Panc1 (cell line): Measurements from ENCODE around the gene PPCDC. TPM values are rescaled to one million over a fixed set of nuclear protein-coding genes. Genes with fewer than 3 reads are reported as not detected.

Source experiments
- ATAC-seq: fragments of 200-7000 bp; cut with Tn5 transposase; 2 replicates; pipeline ENCODE4 v1.9.1; 2020; ENCODE audit warnings: mild to moderate bottlenecking, moderate library complexity
- BruUV-seq: library from RNA; stranded (reverse); fragments of 400-500 nt; replicated peaks from 2 replicates; lab custom pipeline; 2021; lab: Mats Ljungman, UMichigan
- CTCF ChIA-PET: fragments of 300-600 bp; sonication (Branson Sonifier 250); formaldehyde crosslinking; loops from one replicate; lab custom pipeline; 2022; ENCODE audit warnings: antibody characterized with exemption; lab: Charles Lee
- POLR2A ChIA-PET: fragments of 300-600 bp; sonication (Branson Sonifier 250); formaldehyde crosslinking; loops from one replicate; lab custom pipeline; 2022; ENCODE audit warnings: antibody characterized with exemption; lab: Charles Lee
- DNase-seq: peaks from one replicate; pipeline ENCODE4 v3.0.0-alpha.2; 2010; ENCODE audit warnings: low read depth, low spot score
- H3K27ac ChIP-seq: 2 replicates; pipeline ENCODE4 v1.5.1; 2011; ENCODE audit warnings: mild to moderate bottlenecking, low read length, inconsistent platforms
- H3K27me3 ChIP-seq: fragments of 200-500 bp; sonication (Bioruptor generic); 2 replicates; pipeline ENCODE4 v1.6.0; 2014; ENCODE audit warnings: low read length, inconsistent platforms; ENCODE audit not compliant: control insufficient read depth, insufficient read depth
- H3K36me3 ChIP-seq: fragments of 200-500 bp; sonication (Bioruptor generic); 2 replicates; pipeline ENCODE4 v1.5.1; 2014; ENCODE audit warnings: inconsistent platforms, mild to moderate bottlenecking, low read length, moderate library complexity; ENCODE audit not compliant: control insufficient read depth, insufficient read depth
- H3K4me1 ChIP-seq: 2 replicates; pipeline ENCODE4 v1.5.1; 2011; ENCODE audit warnings: inconsistent platforms, mild to moderate bottlenecking, low read length, moderate library complexity; ENCODE audit not compliant: control insufficient read depth, insufficient read depth
- H3K4me3 ChIP-seq, 2 experiments: 2 replicates each; pipeline ENCODE4 v1.5.1; 2011 to 2012; ENCODE audit warnings: low read depth in 2 of 2, low read length in 2 of 2, mild to moderate bottlenecking in 2 of 2, inconsistent platforms in 1 of 2, moderate library complexity in 1 of 2
- H3K9me3 ChIP-seq: fragments of 200-500 bp; sonication (Bioruptor generic); 2 replicates; pipeline ENCODE4 v1.5.1; 2014; ENCODE audit warnings: low read depth, mild to moderate bottlenecking, inconsistent platforms, low read length, moderate library complexity; ENCODE audit not compliant: control insufficient read depth, insufficient read depth
- POLR2AphosphoS5 ChIP-seq: IDR thresholded peaks from 2 replicates; pipeline ENCODE4 v1.6.1; 2012; ENCODE audit warnings: mild to moderate bottlenecking, low read depth, low read length, moderate library complexity
- SIN3A ChIP-seq: IDR thresholded peaks from 2 replicates; pipeline ENCODE4 v1.6.1; 2012; ENCODE audit warnings: low read depth, mild to moderate bottlenecking, low read length, moderate library complexity, borderline replicate concordance; ENCODE audit not compliant: insufficient read depth
- TCF7L2 ChIP-seq: IDR thresholded peaks from 2 replicates; pipeline ENCODE4 v1.6.1; 2011; ENCODE audit warnings: mild to moderate bottlenecking, low read depth, low read length, inconsistent platforms
- in situ Hi-C: cut with HindIII; loops from 2 replicates; pipeline ENCODE4 v1.10.0; 2016; ENCODE audit warnings: low sequenced_read_pairs, low pct_unique_long_range_greater_than_20kb
- intact Hi-C: fragments of 100-400 bp; cut with micrococcal nuclease; formaldehyde crosslinking; loops from one replicate; pipeline ENCODE4 v1.10.0; 2022; ENCODE audit not compliant: unreplicated experiment
- total RNA-seq: library from RNA; stranded (reverse); gene quantifications from one replicate; pipeline ENCODE4 v1.2.1, GENCODE V29; 2021; ENCODE audit not compliant: unreplicated experiment
- TF ChIP-seq, protein P1 (sequence below), 2 experiments: IDR thresholded peaks; 2 replicates each; pipeline ENCODE4 v1.6.1; 2011 to 2012; ENCODE audit warnings: low read depth in 2 of 2, control low read depth in 1 of 2, low read length in 1 of 2, mild to moderate bottlenecking in 1 of 2, moderate library complexity in 1 of 2; ENCODE audit not compliant: insufficient read depth in 1 of 2
- TF ChIP-seq, protein P2 (sequence below): fragments of 450-650 bp; IDR thresholded peaks from 2 replicates; pipeline ENCODE4 v1.5.1; 2017; ENCODE audit warnings: mild to moderate bottlenecking

The PPCDC gene
- total RNA-seq, 1 experiment from 2014 or later: 26.1 TPM

DNA sequence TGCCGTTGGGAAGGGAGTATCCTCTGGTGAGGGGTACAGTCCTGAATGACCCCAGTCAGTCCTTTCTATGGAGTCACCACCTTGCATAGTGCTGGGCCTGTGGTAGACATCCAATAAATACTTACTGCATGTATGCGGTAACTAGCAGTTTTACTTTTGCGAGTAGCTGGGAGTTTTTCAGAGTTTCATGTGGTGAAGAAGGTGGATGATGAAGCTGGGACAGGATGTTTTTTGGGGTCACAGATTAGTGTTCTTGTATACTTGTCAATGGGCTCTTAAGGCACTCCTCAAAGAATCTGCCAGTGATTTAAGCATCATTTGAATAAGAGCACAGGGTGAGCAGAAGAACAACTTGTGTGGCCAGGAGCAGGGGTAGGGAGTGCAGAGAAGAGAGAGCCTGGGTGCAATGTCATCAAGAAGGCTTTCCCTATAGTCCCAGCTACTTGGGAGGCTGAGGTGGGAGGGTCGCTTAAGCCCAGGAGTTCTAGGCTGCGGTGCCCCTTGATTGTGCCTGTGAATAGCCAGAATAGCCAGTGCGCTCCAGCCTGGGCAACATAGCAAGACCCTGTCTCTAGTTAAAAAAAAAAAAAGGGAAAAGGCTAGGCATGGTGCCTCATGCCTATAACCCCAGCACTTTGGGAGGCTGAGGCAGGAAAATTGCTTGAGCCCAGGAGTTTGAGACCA lies 22.1 kb downstream of the PPCDC start:
- in situ Hi-C loops: no loop called here
- no peak for ATAC-seq
- TSS peak; percentile 24 for BruUV-seq

DNA sequence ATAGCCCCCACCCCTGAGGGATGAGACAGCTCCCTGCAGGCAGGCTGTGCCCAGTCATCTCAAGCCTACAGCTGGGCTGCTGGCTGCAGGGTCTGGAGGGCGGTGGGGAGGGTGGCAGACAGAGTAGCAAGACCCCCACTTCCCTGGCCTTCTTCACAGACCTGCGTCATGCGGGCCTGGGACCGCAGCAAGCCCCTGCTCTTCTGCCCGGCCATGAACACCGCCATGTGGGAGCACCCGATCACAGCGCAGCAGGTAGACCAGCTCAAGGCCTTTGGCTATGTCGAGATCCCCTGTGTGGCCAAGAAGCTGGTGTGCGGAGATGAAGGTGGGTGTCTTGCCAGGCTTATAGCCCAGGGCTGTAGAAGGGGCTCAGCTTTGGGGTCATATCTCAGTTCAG lies 25.0 kb downstream of the PPCDC start:
- in situ Hi-C loops: no loop called here
- H3K4me1 ChIP-seq: peaks cover 8% of the 10 kb centered on the region

More for the DNA sequence above, 22.1 kb downstream of the PPCDC start:
- Histone ChIP-seq H3K27me3 (no peaks in the 10 kb centered on the region), H3K36me3 (peaks cover 2% of the 10 kb centered on the region; the same call in 1 of the 2 replicates), H3K4me3 (no peak overlapping the region), H3K9me3 (no peaks in the 10 kb centered on the region), H3K4me1 (peaks cover 18% of the 10 kb centered on the region), H3K27ac (no peak overlapping the region)
- ChIA-PET CTCF (interaction anchor here (0.6 to 1.6 kb wide), 3 partner anchors 62 to 159 kb away, joined by 3 to 6 read pairs (median 5); no protein-coding TSS in a partner anchor), POLR2A (interaction anchor here (0.7 kb wide), 1 partner anchor 47 kb away, joined by 4 read pairs; no protein-coding TSS in a partner anchor)
- DNase-seq: no peak
- TF ChIP-seq TCF7L2 (no peak), SIN3A (no peak), POLR2AphosphoS5 (no peak)
- TF ChIP-seq, protein P1, sequence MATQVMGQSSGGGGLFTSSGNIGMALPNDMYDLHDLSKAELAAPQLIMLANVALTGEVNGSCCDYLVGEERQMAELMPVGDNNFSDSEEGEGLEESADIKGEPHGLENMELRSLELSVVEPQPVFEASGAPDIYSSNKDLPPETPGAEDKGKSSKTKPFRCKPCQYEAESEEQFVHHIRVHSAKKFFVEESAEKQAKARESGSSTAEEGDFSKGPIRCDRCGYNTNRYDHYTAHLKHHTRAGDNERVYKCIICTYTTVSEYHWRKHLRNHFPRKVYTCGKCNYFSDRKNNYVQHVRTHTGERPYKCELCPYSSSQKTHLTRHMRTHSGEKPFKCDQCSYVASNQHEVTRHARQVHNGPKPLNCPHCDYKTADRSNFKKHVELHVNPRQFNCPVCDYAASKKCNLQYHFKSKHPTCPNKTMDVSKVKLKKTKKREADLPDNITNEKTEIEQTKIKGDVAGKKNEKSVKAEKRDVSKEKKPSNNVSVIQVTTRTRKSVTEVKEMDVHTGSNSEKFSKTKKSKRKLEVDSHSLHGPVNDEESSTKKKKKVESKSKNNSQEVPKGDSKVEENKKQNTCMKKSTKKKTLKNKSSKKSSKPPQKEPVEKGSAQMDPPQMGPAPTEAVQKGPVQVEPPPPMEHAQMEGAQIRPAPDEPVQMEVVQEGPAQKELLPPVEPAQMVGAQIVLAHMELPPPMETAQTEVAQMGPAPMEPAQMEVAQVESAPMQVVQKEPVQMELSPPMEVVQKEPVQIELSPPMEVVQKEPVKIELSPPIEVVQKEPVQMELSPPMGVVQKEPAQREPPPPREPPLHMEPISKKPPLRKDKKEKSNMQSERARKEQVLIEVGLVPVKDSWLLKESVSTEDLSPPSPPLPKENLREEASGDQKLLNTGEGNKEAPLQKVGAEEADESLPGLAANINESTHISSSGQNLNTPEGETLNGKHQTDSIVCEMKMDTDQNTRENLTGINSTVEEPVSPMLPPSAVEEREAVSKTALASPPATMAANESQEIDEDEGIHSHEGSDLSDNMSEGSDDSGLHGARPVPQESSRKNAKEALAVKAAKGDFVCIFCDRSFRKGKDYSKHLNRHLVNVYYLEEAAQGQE (IDR thresholded peaks at IDR 0.05; ENCODE audit: insufficient read depth in 1 of 2, low read depth in 2 of 2, low read length in 1 of 2): no peak
- TF ChIP-seq, protein P2, sequence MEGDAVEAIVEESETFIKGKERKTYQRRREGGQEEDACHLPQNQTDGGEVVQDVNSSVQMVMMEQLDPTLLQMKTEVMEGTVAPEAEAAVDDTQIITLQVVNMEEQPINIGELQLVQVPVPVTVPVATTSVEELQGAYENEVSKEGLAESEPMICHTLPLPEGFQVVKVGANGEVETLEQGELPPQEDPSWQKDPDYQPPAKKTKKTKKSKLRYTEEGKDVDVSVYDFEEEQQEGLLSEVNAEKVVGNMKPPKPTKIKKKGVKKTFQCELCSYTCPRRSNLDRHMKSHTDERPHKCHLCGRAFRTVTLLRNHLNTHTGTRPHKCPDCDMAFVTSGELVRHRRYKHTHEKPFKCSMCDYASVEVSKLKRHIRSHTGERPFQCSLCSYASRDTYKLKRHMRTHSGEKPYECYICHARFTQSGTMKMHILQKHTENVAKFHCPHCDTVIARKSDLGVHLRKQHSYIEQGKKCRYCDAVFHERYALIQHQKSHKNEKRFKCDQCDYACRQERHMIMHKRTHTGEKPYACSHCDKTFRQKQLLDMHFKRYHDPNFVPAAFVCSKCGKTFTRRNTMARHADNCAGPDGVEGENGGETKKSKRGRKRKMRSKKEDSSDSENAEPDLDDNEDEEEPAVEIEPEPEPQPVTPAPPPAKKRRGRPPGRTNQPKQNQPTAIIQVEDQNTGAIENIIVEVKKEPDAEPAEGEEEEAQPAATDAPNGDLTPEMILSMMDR: no peak
- intact Hi-C loops: no loop called here

More for the DNA sequence above, 25.0 kb downstream of the PPCDC start:
- no peak for DNase-seq
- ATAC-seq: no peak
- no TSS peak for BruUV-seq
- Histone ChIP-seq H3K4me3 (no peak overlapping the region), H3K27me3 (no peaks in the 10 kb centered on the region), H3K36me3 (peaks cover 2% of the 10 kb centered on the region; the same call in 1 of the 2 replicates), H3K9me3 (no peaks in the 10 kb centered on the region), H3K27ac (no peak overlapping the region)
- intact Hi-C loops: no loop called here
- POLR2A ChIA-PET: no interaction called here
- TF ChIP-seq, protein P2: no peak
- TF ChIP-seq, protein P1 (IDR thresholded peaks at IDR 0.05; ENCODE audit: insufficient read depth in 1 of 2, low read depth in 2 of 2, low read length in 1 of 2): no peak
- no peak for TF ChIP-seq SIN3A
- TF ChIP-seq POLR2AphosphoS5: no peak
- no peak for TF ChIP-seq TCF7L2
- CTCF ChIA-PET: no interaction called here
